HG03280 (cell line): ENCODE data around the gene CSTF1.
A peak's percentile ranks its signal among the peaks of the same experiment; 100 is the strongest.

Source experiments
- ATAC-seq: cut with Tn5 transposase; IDR thresholded peaks from one replicate; pipeline ENCODE4 v1.9.1; 2021; ENCODE audit warnings: mild to moderate bottlenecking, moderate library complexity; ENCODE audit not compliant: unreplicated experiment

Gene CSTF1

DNA sequence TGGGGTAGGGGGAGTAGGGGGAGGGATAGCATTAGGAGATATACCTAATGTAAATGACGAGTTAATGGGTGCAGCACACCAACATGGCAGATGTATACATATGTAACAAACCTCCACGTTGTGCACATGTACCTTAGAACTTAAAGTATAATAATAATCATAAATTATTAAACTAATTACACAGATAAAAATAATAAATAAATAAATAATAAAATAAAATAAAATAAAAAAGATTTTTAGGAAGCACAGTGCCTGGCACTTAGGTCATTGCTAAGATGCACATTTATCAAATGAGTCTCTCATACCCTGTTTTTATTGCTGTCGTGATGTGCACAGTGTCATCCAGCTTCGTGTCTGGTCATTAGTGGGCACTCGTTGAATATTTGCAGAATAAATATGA, 57.0 kb downstream of the CSTF1 start:
- no peak for ATAC-seq

DNA sequence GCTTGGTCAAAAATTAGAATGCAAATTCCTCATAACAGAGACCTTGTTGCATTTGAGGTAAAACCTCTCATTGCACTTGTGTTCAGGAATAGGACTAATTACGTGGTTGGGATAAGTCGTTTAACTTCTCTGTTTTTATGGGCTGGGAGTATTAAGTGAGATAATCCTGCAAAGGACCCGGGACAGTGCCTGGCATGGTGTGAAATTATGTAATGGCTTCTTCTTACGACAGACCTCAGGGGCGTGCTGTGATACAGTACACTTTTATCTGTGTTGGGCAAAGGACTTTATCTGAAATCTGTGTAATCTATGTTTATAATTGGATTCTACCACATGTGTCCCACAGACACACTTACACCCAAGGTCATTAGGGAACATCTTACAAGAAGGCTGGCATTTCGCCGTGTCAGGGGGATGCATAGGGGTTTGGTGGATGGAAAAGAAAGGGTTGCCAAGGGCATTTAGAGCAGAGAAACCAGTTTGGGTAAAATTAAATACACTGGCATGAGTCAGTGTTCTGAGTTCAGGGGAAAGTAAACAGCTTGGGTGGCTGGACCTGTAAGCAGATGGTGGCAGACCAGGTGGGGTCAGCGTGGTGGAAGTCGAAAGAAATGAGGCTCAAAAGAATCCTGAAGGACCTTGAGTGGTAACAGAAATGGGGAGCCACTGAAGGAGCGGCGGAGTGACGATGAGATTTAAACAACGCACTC, 58.8 kb downstream of the CSTF1 start:
- no peak for ATAC-seq

DNA sequence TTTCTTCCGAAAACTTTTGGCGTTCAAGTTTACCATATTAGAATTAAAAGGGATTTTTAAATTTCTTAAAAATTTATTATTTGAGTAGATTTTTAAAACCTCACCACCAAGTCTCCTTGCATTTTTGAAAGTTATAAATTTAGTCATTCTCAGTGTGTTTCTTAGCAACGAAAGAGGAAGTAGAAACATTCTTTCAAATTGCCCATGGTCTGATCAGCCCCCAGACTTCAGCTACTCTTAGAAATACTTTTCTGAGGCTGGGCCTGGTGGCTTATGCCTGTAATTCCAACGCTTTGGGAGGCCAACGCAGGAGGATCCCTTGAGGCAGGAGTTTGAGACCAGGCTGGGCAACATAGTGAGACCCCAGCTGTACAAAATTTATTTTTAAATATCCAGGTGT, 60.9 kb downstream of the CSTF1 start:
- peak; percentile 85 for ATAC-seq

DNA sequence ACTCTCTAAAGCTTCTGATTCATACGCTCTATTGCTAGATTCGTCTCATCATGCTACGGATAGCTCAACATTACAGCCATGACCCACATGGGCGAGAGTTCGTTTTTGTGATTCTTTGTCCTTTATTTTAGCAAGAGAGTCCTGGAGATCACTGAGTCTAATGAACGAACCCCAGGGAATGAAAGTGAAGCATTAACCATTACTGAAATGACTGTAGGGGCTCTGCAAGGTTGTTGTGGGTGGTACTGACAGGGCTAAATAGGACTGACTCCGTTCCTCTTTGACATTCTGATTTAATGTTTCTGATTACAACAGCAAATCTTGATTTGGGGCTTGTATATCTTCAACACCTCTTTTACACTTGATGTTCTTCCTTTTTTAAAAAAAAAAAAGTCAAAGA, 62.3 kb downstream of the CSTF1 start:
- peak; percentile 56 for ATAC-seq
